ENCODE data around the gene SYT2. TPM values are rescaled to one million over a fixed set of nuclear protein-coding genes. Genes with fewer than 3 reads are reported as not detected.

SYT2 gene
- total and polyA plus RNA-seq, 10 of the 15 experiments (the other 5 are each of a cell fraction or from before 2014, with no cell fraction given) = not detected

GRCh38 chr1:202590975-202591411 lies 119.3 kb downstream of the SYT2 start (continued):
- no peak for TF ChIP-seq POLR2AphosphoS2 (IDR thresholded peaks at IDR 0.05; ENCODE audit: low read depth, low read length)
- no peak for TF ChIP-seq RELB (IDR thresholded peaks at IDR 0.05; ENCODE audit: low read depth)
- no peak for TF ChIP-seq IRF4 (IDR thresholded peaks at IDR 0.05; ENCODE audit: low read depth, low read length)
- TF ChIP-seq ASH2L (IDR thresholded peaks at IDR 0.05; ENCODE audit: borderline replicate concordance, low read depth) = no peak

DNA sequence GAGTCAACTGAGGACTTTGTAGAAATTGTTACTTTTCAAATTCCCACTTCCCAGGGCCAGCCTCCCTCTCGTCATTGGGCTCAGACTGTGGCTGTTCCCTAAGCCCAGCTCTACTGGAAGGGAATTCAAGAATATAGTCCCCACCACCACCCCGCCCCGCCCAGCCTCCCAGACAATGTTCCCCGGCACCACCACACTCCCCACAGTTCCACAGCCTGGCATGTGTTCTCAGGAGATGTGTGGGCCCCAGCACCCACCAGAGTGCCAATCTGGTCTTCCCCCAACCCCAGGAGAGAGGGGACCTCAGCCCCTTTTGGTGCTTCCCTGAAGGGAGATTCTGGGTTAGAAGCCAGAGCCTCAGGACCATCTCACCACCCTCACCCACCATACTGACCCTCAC lies 120.1 kb downstream of the SYT2 start:
- H3K9ac ChIP-seq (ENCODE audit: control insufficient read depth, insufficient read depth, low read length) = no peak overlapping the region
- CTCF ChIA-PET = interaction anchor here (1.1 to 2.0 kb wide), 3 partner anchors 16 to 130 kb away, joined by 3 to 9 read pairs (median 6); no protein-coding TSS in a partner anchor
- SMC1A ChIA-PET (ENCODE audit: uncharacterized antibody, unreplicated experiment) = interaction anchor here (0.9 to 1.3 kb wide), 2 partner anchors 24 to 130 kb away, joined by 3 read pairs; no protein-coding TSS in a partner anchor

More for the DNA sequence above, 120.1 kb downstream of the SYT2 start:
- Histone ChIP-seq H3K36me3 (ENCODE audit: control insufficient read depth in 2 of 2, insufficient read depth in 2 of 2, low read length in 1 of 2) (no peaks in the 10 kb centered on the region), H3K4me3 (no peak overlapping the region), H3K79me2 (ENCODE audit: control insufficient read depth, insufficient read depth, low read length) (no peaks in the 10 kb centered on the region), H3K9me3 (replicated peaks; ENCODE audit: control insufficient read depth, insufficient read depth, low read length) (no peaks in the 10 kb centered on the region), H2AFZ (ENCODE audit: control insufficient read depth, low read depth, low read length) (no peak overlapping the region), H3K4me1 (ENCODE audit: control insufficient read depth, insufficient read depth, low read length) (peaks cover 10% of the 10 kb centered on the region), H3K27me3 (replicated peaks in 1 of 2; ENCODE audit: control insufficient read depth in 2 of 2, insufficient read depth in 2 of 2, low read length in 1 of 2) (no peaks in the 10 kb centered on the region), H4K20me1 (ENCODE audit: control insufficient read depth, insufficient read depth) (peaks cover 4% of the 10 kb centered on the region; the same call in 1 of the 2 replicates), H3K27ac (ENCODE audit: control insufficient read depth, insufficient read depth) (no peak overlapping the region), H3K4me2 (ENCODE audit: control insufficient read depth, insufficient read depth) (no peak overlapping the region)
- intact Hi-C loops (cut with micrococcal nuclease; ENCODE audit: unreplicated experiment) = no loop called here
- TF ChIP-seq, protein P1, sequence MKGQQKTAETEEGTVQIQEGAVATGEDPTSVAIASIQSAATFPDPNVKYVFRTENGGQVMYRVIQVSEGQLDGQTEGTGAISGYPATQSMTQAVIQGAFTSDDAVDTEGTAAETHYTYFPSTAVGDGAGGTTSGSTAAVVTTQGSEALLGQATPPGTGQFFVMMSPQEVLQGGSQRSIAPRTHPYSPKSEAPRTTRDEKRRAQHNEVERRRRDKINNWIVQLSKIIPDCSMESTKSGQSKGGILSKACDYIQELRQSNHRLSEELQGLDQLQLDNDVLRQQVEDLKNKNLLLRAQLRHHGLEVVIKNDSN (IDR thresholded peaks at IDR 0.05; ENCODE audit: borderline replicate concordance, extremely low read length, insufficient read depth, low read depth, low read length) = no peak
- TF ChIP-seq NR2C1 (IDR thresholded peaks at IDR 0.05) (no peak), E4F1 (IDR thresholded peaks at IDR 0.05; ENCODE audit: borderline replicate concordance, partially characterized antibody) (no peak), RELA (IDR thresholded peaks at IDR 0.05; ENCODE audit: borderline replicate concordance, partially characterized antibody) (no peak), PML (IDR thresholded peaks at IDR 0.05; ENCODE audit: low read length) (no peak), RAD21 (IDR thresholded peaks at IDR 0.05; ENCODE audit: insufficient read depth, low read depth, low read length) (no peak), TARDBP (IDR thresholded peaks at IDR 0.05; ENCODE audit: borderline replicate concordance) (no peak), PBX3 (IDR thresholded peaks at IDR 0.05; ENCODE audit: insufficient replicate concordance, low read depth, low read length) (no peak)
- in situ Hi-C loops (cut with MboI) = no loop called here
- ChIA-PET POLR2A (no interaction called here), RAD21 (ENCODE audit: unreplicated experiment) (interaction anchor here (0.7 kb wide), 1 partner anchor 12 kb away, joined by 3 read pairs; no protein-coding TSS in a partner anchor)
- FAIRE-seq (no peak), DNase-seq (ENCODE audit: low read depth, low spot score) (no peak), ATAC-seq (no peak)
- WGBS (ENCODE audit: insufficient coverage, insufficient replicate concordance, low lambda C conversion rate, missing lambda C conversion rate) = 75% methylated on average over 4 of the region's 4 CpGs
- BruUV-seq (replicated peaks) = no TSS peak
